H1 (cell line): ENCODE data around the gene ARHGAP24.

Experiments
- EP300 ChIP-seq, 2 experiments: IDR thresholded peaks; 1 replicate in 1 of 2; 2 replicates in 1 of 2; pipeline ENCODE4 v1.6.1; 2011 to 2012; ENCODE audit warnings: low read depth in 2 of 2, low read length in 2 of 2, mild to moderate bottlenecking in 2 of 2, borderline replicate concordance in 1 of 2, inconsistent platforms in 1 of 2, moderate library complexity in 1 of 2
- EZH2 ChIP-seq: fragments of 200-600 bp; sonication (generic); IDR thresholded peaks from 2 replicates; pipeline ENCODE4 v1.7.1; 2012; ENCODE audit warnings: low read depth, mild to moderate bottlenecking, moderate library complexity, low read length, inconsistent platforms; ENCODE audit not compliant: severe bottlenecking
- GABPA ChIP-seq: IDR thresholded peaks from 2 replicates; pipeline ENCODE4 v1.6.1; 2011; ENCODE audit warnings: mild to moderate bottlenecking, low read length, moderate library complexity, borderline replicate concordance; ENCODE audit not compliant: insufficient read depth
- JUND ChIP-seq: IDR thresholded peaks from 2 replicates; pipeline ENCODE4 v1.6.1; 2011; ENCODE audit warnings: mild to moderate bottlenecking, improper control_type of control experiment, low read length
- POLR2A ChIP-seq, 2 experiments: IDR thresholded peaks; 1 replicate in 1 of 2; 2 replicates in 1 of 2; pipeline ENCODE4 v1.6.1; 2011; ENCODE audit warnings: low read depth in 2 of 2, low read length in 2 of 2, mild to moderate bottlenecking in 2 of 2; ENCODE audit errors: control extremely low read depth in 1 of 2
- POLR2AphosphoS5 ChIP-seq: IDR thresholded peaks from 2 replicates; pipeline ENCODE4 v1.6.1; 2011; ENCODE audit warnings: low read depth, low read length
- SP1 ChIP-seq: IDR thresholded peaks from 2 replicates; pipeline ENCODE4 v1.6.1; 2011; ENCODE audit warnings: low read depth, low read length
- YY1 ChIP-seq: IDR thresholded peaks from 2 replicates; pipeline ENCODE4 v1.6.1; 2011; ENCODE audit warnings: low read depth, mild to moderate bottlenecking, low read length
- TF ChIP-seq, protein P1 (sequence below), 3 experiments: IDR thresholded peaks; 1 replicate in 2 of 3; 2 replicates in 1 of 3; pipeline versions ENCODE4 v1.5.1 to v1.6.1; 2011; ENCODE audit warnings: low read length in 3 of 3, mild to moderate bottlenecking in 3 of 3, inconsistent platforms in 2 of 3, low read depth in 1 of 3, moderate library complexity in 1 of 3; ENCODE audit not compliant: insufficient read depth in 1 of 3; ENCODE audit errors: control extremely low read depth in 1 of 3

- TF ChIP-seq, protein P1, sequence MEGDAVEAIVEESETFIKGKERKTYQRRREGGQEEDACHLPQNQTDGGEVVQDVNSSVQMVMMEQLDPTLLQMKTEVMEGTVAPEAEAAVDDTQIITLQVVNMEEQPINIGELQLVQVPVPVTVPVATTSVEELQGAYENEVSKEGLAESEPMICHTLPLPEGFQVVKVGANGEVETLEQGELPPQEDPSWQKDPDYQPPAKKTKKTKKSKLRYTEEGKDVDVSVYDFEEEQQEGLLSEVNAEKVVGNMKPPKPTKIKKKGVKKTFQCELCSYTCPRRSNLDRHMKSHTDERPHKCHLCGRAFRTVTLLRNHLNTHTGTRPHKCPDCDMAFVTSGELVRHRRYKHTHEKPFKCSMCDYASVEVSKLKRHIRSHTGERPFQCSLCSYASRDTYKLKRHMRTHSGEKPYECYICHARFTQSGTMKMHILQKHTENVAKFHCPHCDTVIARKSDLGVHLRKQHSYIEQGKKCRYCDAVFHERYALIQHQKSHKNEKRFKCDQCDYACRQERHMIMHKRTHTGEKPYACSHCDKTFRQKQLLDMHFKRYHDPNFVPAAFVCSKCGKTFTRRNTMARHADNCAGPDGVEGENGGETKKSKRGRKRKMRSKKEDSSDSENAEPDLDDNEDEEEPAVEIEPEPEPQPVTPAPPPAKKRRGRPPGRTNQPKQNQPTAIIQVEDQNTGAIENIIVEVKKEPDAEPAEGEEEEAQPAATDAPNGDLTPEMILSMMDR (IDR thresholded peaks at IDR 0.05; ENCODE audit: control extremely low read depth in 1 of 3, insufficient read depth in 1 of 3, low read depth in 1 of 3, low read length in 3 of 3): no peak
- TF ChIP-seq GABPA (no peak), EP300 (IDR thresholded peaks at IDR 0.05; ENCODE audit: borderline replicate concordance in 1 of 2, low read depth in 2 of 2, low read length in 2 of 2) (no peak), POLR2A (IDR thresholded peaks at IDR 0.05; ENCODE audit: control extremely low read depth in 1 of 2, low read depth in 2 of 2, low read length in 2 of 2) (no peak), JUND (no peak), EZH2 (no peak), POLR2AphosphoS5 (no peak), SP1 (no peak), YY1 (no peak)
These were observed 238.1 kb downstream of the ARHGAP24 start for GRCh38 chr4:85713005-85713404.
